C4-2B (cell line): Measurements from ENCODE around the gene BAIAP2L2.

Experiments
- H3K27ac ChIP-seq: fragments of 450-650 bp; 2 replicates; pipeline ENCODE4 v1.5.1; 2017
- CTCF ChIP-seq: fragments of 450-650 bp; conservative IDR thresholded peaks from 2 replicates; pipeline ENCODE4 v1.5.1; 2017; ENCODE audit warnings: mild to moderate bottlenecking
- ZFX ChIP-seq: fragments of 450-650 bp; IDR thresholded peaks from 2 replicates; pipeline ENCODE4 v1.6.1; 2017

BAIAP2L2 gene

GRCh38 chr22:38109371-38110001 lies 998 bp downstream of the BAIAP2L2 start:
- H3K27ac ChIP-seq: no peak overlapping the region

GRCh38 chr22:38108561-38109319 lies 1.7 kb downstream of the BAIAP2L2 start:
- H3K27ac ChIP-seq: no peak overlapping the region
- TF ChIP-seq ZFX: no peak
- TF ChIP-seq CTCF: no peak

More at GRCh38 chr22:38109371-38110001, 998 bp downstream of the BAIAP2L2 start:
- TF ChIP-seq ZFX (no peak), CTCF (no peak)

- TF ChIP-seq CTCF: no peak
- TF ChIP-seq ZFX: no peak
- H3K27ac ChIP-seq: no peak overlapping the region
Observed at GRCh38 chr22:38107692-38108515, 2.6 kb downstream of the BAIAP2L2 start.

- no peak overlapping the region for H3K27ac ChIP-seq
- no peak for TF ChIP-seq CTCF
- TF ChIP-seq ZFX: no peak
Observed at GRCh38 chr22:38106814-38107578, 3.5 kb downstream of the BAIAP2L2 start.

GRCh38 chr22:38104084-38104483 lies 6.4 kb downstream of the BAIAP2L2 start:
- no peak overlapping the region for H3K27ac ChIP-seq
- TF ChIP-seq ZFX (no peak), CTCF (no peak; the same call in 1 of the 2 replicates)

- H3K27ac ChIP-seq: no peak overlapping the region
- TF ChIP-seq ZFX: no peak
- TF ChIP-seq CTCF: no peak
Observed at GRCh38 chr22:38103641-38104040, 6.8 kb downstream of the BAIAP2L2 start.
